HCT116 (cell line): ENCODE data around the gene AFTPH. TPM values are rescaled to one million over a fixed set of nuclear protein-coding genes. Genes with fewer than 3 reads are reported as not detected.

ENCODE experiments used
- ATAC-seq: fragments of 200-7000 bp; cut with Tn5 transposase; 2 replicates; pipeline ENCODE4 v1.9.1; 2020; ENCODE audit warnings: mild to moderate bottlenecking, moderate library complexity
- BruUV-seq: library from RNA; stranded (reverse); fragments of 400-500 nt; replicated peaks from 2 replicates; lab custom pipeline; 2021; lab: Mats Ljungman, UMichigan
- CTCF ChIA-PET: fragments of 300-600 bp; sonication (Branson Sonifier 250); formaldehyde crosslinking; loops from one replicate; lab custom pipeline; 2021; ENCODE audit warnings: antibody characterized with exemption; lab: Charles Lee
- POLR2A ChIA-PET: fragments of 300-600, 350-600 bp; sonication (Branson Sonifier 250); formaldehyde crosslinking; loops from one replicate; lab custom pipeline; 2021; ENCODE audit warnings: antibody characterized with exemption; lab: Charles Lee
- RAD21 ChIA-PET, 2 experiments: fragments of 300-600 bp; sonication (Branson Sonifier 250); formaldehyde crosslinking; loops; one replicate each; lab custom pipeline; 2023; ENCODE audit warnings: low total read pairs in 2 of 2; ENCODE audit not compliant: uncharacterized antibody in 2 of 2, unreplicated experiment in 2 of 2, low non-redundant PET in 1 of 2; lab: Charles Lee
- DNase-seq: peaks from one replicate; pipeline ENCODE4 v3.0.0-alpha.2; 2010; ENCODE audit warnings: low read depth, low spot score
- H2AFZ ChIP-seq: fragments of 200-600 bp; shearing (Covaris generic), sonication (generic); 2 replicates; pipeline ENCODE4 v1.6.1; 2017; ENCODE audit warnings: low read depth, mixed run types, mixed read lengths, antibody characterized with exemption, low read length; ENCODE audit not compliant: poor library complexity, severe bottlenecking
- H3K27ac ChIP-seq: 2 replicates; pipeline ENCODE4 v1.5.1; 2012; ENCODE audit warnings: low read depth, low read length
- H3K27me3 ChIP-seq: fragments of 200-600 bp; sonication (generic); 2 replicates; pipeline ENCODE4 v1.6.1; 2016; ENCODE audit warnings: mixed run types, low read length, mixed read lengths; ENCODE audit not compliant: insufficient read depth
- H3K36me3 ChIP-seq, 2 experiments: fragments of 200-500 bp in 1 of 2; fragments of 200-600 bp in 1 of 2; sonication (Bioruptor generic) in 1 of 2; sonication (generic) in 1 of 2; 2 replicates each; pipeline versions ENCODE4 v1.5.1 to v1.6.1; 2014 to 2016; ENCODE audit warnings: low read length in 2 of 2, inconsistent platforms in 1 of 2, mixed read lengths in 1 of 2, mixed run types in 1 of 2; ENCODE audit not compliant: insufficient read depth in 2 of 2, control insufficient read depth in 1 of 2
- H3K4me1 ChIP-seq, 2 experiments: fragments of 200-600 bp in 1 of 2; sonication (generic) in 1 of 2; 2 replicates each; pipeline versions ENCODE4 v1.5.1 to v1.6.1; 2012 to 2017; ENCODE audit warnings: low read length in 2 of 2, inconsistent platforms in 1 of 2, mild to moderate bottlenecking in 1 of 2, mixed read lengths in 1 of 2, mixed run types in 1 of 2, moderate library complexity in 1 of 2; ENCODE audit not compliant: insufficient read depth in 2 of 2, control insufficient read depth in 1 of 2
- H3K4me2 ChIP-seq: fragments of 200-600 bp; sonication (generic); 2 replicates; pipeline ENCODE4 v1.6.1; 2017; ENCODE audit warnings: mixed run types, low read length, mixed read lengths
- H3K4me3 ChIP-seq, 2 experiments: fragments of 200-600 bp in 1 of 2; sonication (generic) in 1 of 2; replicated peaks in 1 of 2; 2 replicates each; pipeline ENCODE4 v1.5.1; 2011 to 2016; ENCODE audit warnings: low read length in 2 of 2, control low read depth in 1 of 2, low read depth in 1 of 2, mild to moderate bottlenecking in 1 of 2, mixed read lengths in 1 of 2, mixed run types in 1 of 2
- H3K79me2 ChIP-seq: fragments of 200-600 bp; sonication (generic); 2 replicates; pipeline ENCODE4 v1.6.1; 2017; ENCODE audit warnings: mild to moderate bottlenecking, mixed run types, low read length, moderate library complexity, mixed read lengths; ENCODE audit not compliant: insufficient read depth
- H3K9ac ChIP-seq: fragments of 200-600 bp; sonication (generic); 2 replicates; pipeline ENCODE4 v1.6.1; 2016; ENCODE audit warnings: low read length, mixed read lengths
- H3K9me2 ChIP-seq: fragments of 200-600 bp; sonication (generic), shearing (Covaris generic); 2 replicates; pipeline ENCODE4 v1.6.1; 2017; ENCODE audit warnings: mixed run types, mild to moderate bottlenecking, moderate library complexity; ENCODE audit not compliant: insufficient read depth
- H3K9me3 ChIP-seq, 2 experiments: fragments of 200-500 bp in 1 of 2; fragments of 200-600 bp in 1 of 2; sonication (Bioruptor generic) in 1 of 2; sonication (generic) in 1 of 2; 2 replicates each; pipeline ENCODE4 v1.6.1; 2014 to 2017; ENCODE audit warnings: low read length in 2 of 2, mixed read lengths in 2 of 2, inconsistent platforms in 1 of 2, low read depth in 1 of 2, mild to moderate bottlenecking in 1 of 2, mixed run types in 1 of 2, moderate library complexity in 1 of 2; ENCODE audit not compliant: control insufficient read depth in 1 of 2, insufficient read depth in 1 of 2
- H4K20me1 ChIP-seq: fragments of 200-600 bp; sonication (generic), shearing (Covaris generic); 2 replicates; pipeline ENCODE4 v1.6.1; 2017; ENCODE audit warnings: mixed run types, mild to moderate bottlenecking, moderate library complexity; ENCODE audit not compliant: insufficient read depth
- EGR1 ChIP-seq: IDR thresholded peaks from 2 replicates; pipeline ENCODE4 v1.6.1; 2012; ENCODE audit warnings: low read depth
- EZH2 ChIP-seq: fragments of 200-600 bp; sonication (generic); IDR thresholded peaks from 2 replicates; pipeline ENCODE4 v1.6.1; 2017; ENCODE audit warnings: antibody characterized with exemption, mixed run types
- FOSL1 ChIP-seq: IDR thresholded peaks from 2 replicates; pipeline ENCODE4 v1.6.1; 2012; ENCODE audit warnings: low read depth
- JUND ChIP-seq: IDR thresholded peaks from 2 replicates; pipeline ENCODE4 v1.6.1; 2012
- POLR2AphosphoS5 ChIP-seq: IDR thresholded peaks from 2 replicates; pipeline ENCODE4 v1.6.1; 2011; ENCODE audit warnings: mild to moderate bottlenecking, low read depth, low read length, moderate library complexity
- RAD21 ChIP-seq: IDR thresholded peaks from 2 replicates; pipeline ENCODE4 v1.6.1; 2012; ENCODE audit warnings: low read depth, mild to moderate bottlenecking
- SP1 ChIP-seq: IDR thresholded peaks from 2 replicates; pipeline ENCODE4 v1.6.1; 2012; ENCODE audit warnings: low read depth
- SRF ChIP-seq: IDR thresholded peaks from 2 replicates; pipeline ENCODE4 v1.6.1; 2012; ENCODE audit warnings: low read depth
- TCF7L2 ChIP-seq: IDR thresholded peaks from 2 replicates; pipeline ENCODE4 v1.7.0; 2011; ENCODE audit warnings: borderline replicate concordance, inconsistent platforms; ENCODE audit not compliant: insufficient read depth, insufficient read length; ENCODE audit errors: extremely low read depth
- ZFX ChIP-seq: fragments of 450-650 bp; IDR thresholded peaks from 2 replicates; pipeline ENCODE4 v1.6.1; 2017
- ZNF274 ChIP-seq: fragments of 200-500 bp; sonication (Bioruptor generic); IDR thresholded peaks from 2 replicates; pipeline ENCODE4 v1.6.1; 2014; ENCODE audit warnings: mild to moderate bottlenecking, low read depth, low read length, inconsistent platforms
- intact Hi-C: fragments of 100-400 bp; cut with micrococcal nuclease; formaldehyde crosslinking; loops from 2 replicates; pipeline ENCODE4 v1.10.0; 2022
- total RNA-seq: library from RNA; stranded (reverse); gene quantifications from one replicate; pipeline ENCODE4 v1.2.1, GENCODE V29; 2021; ENCODE audit not compliant: unreplicated experiment
- TF ChIP-seq, protein P1 (sequence below): IDR thresholded peaks from 2 replicates; pipeline ENCODE4 v1.6.1; 2012

The AFTPH gene
- total RNA-seq, 1 experiment from 2014 or later = 23.6 TPM

DNA sequence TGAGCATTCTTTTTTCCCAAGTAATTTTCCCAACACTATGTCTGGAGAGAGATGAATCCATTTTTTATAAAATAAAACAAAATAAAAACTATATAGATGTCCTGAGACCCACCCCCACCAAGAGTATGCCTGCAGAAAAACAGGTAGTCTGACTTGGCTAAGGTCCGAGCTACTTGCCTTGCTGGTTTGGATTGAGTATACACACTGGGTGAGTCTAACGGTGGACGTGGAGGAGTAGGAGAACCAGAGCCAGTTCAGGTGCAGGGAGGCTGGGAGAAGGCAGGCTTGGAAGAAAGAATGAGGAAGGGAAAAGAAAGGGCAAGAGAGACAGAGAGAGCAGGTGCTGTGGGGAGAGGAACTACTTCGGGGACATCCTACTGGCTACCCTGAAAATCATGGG, 21.3 kb upstream of the AFTPH start:
- no peaks in the 10 kb centered on the region for H3K27me3 ChIP-seq
- H3K4me1 ChIP-seq = no peaks in the 10 kb centered on the region
- H3K4me2 ChIP-seq = no peak overlapping the region
- H3K4me3 ChIP-seq = no peak overlapping the region
- DNase-seq = no peak
- no TSS peak for BruUV-seq
- no peak overlapping the region for H3K9ac ChIP-seq
- no peaks in the 10 kb centered on the region for H3K36me3 ChIP-seq
- ChIA-PET CTCF (interaction anchor here (1.9 kb wide), 1 partner anchor 21 kb away, joined by 4 read pairs; the partner anchor contains the start of gene AFTPH), RAD21 (no interaction called here), POLR2A (no interaction called here)
- intact Hi-C loops = no loop called here
- no peaks in the 10 kb centered on the region for H3K79me2 ChIP-seq
- no peak overlapping the region for H2AFZ ChIP-seq
- no peak for ATAC-seq
- no peaks in the 10 kb centered on the region for H3K9me2 ChIP-seq
- no peaks in the 10 kb centered on the region for H3K9me3 ChIP-seq
- TF ChIP-seq SRF = no peak
- TF ChIP-seq POLR2AphosphoS5 = no peak
- TF ChIP-seq EZH2 = no peak
- TF ChIP-seq ZFX = no peak
- no peak for TF ChIP-seq EGR1
- TF ChIP-seq, protein P1, sequence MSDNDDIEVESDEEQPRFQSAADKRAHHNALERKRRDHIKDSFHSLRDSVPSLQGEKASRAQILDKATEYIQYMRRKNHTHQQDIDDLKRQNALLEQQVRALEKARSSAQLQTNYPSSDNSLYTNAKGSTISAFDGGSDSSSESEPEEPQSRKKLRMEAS = no peak
- no peak for TF ChIP-seq JUND
- TF ChIP-seq FOSL1 = no peak
- TF ChIP-seq ZNF274 = no peak
- no peak overlapping the region for H3K27ac ChIP-seq
- H4K20me1 ChIP-seq = no peaks in the 10 kb centered on the region

DNA sequence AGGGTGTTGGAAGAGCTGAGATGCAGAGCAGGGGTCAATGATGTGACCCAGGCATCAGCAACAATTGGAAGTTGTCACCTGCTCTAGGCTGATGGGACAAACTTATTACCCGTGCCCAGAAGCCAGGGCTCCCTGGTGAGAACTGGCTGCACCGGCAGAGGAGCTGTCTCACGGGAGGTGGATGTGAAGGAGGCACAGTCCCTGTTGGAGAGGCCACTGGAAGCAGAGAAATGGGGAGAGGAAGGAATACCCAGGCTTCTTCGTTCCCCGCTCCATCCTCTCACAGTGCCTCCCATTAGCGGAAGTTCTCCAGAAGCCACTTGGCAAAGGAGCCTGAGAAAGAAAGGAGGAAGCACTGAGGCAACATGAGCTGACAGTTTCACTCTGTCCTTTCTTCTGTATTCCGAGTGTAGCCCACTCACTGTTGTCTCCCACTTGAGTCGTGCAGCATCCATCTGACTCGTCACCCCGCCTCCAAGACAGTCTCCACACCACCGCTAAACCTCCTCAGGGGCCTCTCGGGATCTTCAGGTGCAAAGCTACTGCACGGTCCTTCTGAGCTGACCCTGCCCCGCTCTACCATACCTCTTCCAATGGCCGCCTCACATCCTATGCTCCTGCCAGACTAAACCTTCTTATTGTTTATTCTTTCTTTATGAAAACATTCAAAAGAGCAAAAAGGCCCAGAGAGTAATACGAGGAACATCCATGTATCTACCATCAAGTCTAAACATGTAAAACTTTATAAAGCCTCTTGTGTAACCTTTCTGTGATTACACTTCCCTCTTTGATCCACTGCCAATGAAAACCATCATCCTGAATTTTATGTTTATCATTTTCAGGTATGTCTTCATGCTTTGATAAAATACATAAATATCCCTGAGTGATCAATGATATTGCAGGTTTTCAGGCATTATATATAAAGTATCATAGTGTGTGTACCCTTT, 19.1 kb upstream of the AFTPH start:
- Histone ChIP-seq H3K4me3 (no peak overlapping the region), H3K79me2 (no peaks in the 10 kb centered on the region), H3K36me3 (no peaks in the 10 kb centered on the region), H3K9ac (no peak overlapping the region), H3K4me1 (no peaks in the 10 kb centered on the region), H3K27me3 (no peaks in the 10 kb centered on the region), H4K20me1 (no peaks in the 10 kb centered on the region), H3K9me3 (no peaks in the 10 kb centered on the region), H3K4me2 (no peak overlapping the region), H3K9me2 (no peaks in the 10 kb centered on the region), H3K27ac (no peak overlapping the region), H2AFZ (no peak overlapping the region)
- ChIA-PET POLR2A (no interaction called here), CTCF (interaction anchor here (1.6 to 1.9 kb wide), 2 partner anchors 17 to 19 kb away, joined by 3 to 4 read pairs; partner anchors contain the start of gene AFTPH), RAD21 (no interaction called here)
- ATAC-seq (no peak), DNase-seq (no peak)
- intact Hi-C loops = no loop called here
- no TSS peak for BruUV-seq
- TF ChIP-seq JUND (no peak), SP1 (no peak), TCF7L2 (no peak), SRF (no peak), POLR2AphosphoS5 (no peak), RAD21 (no peak), ZNF274 (no peak)
- TF ChIP-seq, protein P1 = no peak
